ENCODE measurements around the gene KLHL29. TPM values are rescaled to one million over a fixed set of nuclear protein-coding genes. Genes with fewer than 3 reads are reported as not detected.

KLHL29 gene
- total and polyA plus RNA-seq, 9 donors = 3.0 to 6.6 (median 3.9) TPM

DNA sequence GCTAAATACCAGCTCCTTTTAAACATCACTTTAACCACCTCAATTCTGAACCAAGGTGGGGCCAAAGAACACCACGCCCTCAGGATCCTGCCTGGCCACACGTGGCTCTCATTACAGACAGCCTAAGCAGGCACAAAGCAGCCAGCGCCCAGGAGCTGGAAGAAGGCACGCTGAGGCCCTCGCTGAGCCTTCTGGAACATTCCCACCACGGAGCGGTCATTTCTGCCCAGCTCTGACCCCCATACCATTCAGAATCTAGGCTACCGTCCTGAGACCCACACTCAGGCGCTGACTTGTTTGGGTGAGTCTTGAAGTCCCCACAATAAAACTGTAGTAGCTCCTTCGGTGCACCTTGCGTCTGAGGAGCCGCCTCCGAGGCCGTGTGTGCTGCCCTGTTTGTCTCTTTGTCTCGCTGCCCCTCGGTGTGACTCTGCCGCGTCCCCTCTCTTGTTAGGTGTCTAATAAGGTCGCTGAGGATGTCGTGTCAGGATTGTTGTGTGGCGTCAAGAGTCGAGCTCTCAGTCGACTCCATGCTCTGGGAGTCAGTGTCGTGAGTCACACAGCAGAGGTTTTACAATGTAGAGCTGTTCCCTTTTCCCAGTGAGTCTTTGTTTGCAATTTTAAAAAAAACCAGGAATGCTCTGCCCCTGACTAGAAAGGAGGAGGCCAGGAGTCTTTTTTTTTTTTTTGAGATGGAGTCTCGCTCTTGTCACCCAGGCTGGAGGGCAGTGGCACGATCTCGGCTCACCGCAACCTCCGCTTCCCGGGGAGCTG, 242.4 kb downstream of the KLHL29 start:
- intact Hi-C loops (cut with DNase I) = no loop called here
- TF ChIP-seq POLR2A (IDR thresholded peaks at IDR 0.05) (no peak), EP300 (IDR thresholded peaks at IDR 0.05) (no peak)
- TF ChIP-seq, protein P1, sequence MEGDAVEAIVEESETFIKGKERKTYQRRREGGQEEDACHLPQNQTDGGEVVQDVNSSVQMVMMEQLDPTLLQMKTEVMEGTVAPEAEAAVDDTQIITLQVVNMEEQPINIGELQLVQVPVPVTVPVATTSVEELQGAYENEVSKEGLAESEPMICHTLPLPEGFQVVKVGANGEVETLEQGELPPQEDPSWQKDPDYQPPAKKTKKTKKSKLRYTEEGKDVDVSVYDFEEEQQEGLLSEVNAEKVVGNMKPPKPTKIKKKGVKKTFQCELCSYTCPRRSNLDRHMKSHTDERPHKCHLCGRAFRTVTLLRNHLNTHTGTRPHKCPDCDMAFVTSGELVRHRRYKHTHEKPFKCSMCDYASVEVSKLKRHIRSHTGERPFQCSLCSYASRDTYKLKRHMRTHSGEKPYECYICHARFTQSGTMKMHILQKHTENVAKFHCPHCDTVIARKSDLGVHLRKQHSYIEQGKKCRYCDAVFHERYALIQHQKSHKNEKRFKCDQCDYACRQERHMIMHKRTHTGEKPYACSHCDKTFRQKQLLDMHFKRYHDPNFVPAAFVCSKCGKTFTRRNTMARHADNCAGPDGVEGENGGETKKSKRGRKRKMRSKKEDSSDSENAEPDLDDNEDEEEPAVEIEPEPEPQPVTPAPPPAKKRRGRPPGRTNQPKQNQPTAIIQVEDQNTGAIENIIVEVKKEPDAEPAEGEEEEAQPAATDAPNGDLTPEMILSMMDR (IDR thresholded peaks at IDR 0.05) = no peak
- Histone ChIP-seq H3K4me1 (ENCODE audit: insufficient read depth) (no peaks in the 10 kb centered on the region), H3K27ac (no peak overlapping the region), H3K4me3 (no peak overlapping the region), H3K9me3 (no peaks in the 10 kb centered on the region), H3K36me3 (no peaks in the 10 kb centered on the region), H3K27me3 (no peaks in the 10 kb centered on the region)
- no peak for DNase-seq
- 88 to 90% (median 89%) methylated on average over 30 of the region's 30 CpGs for WGBS, 3 donors

GRCh38 chr2:23628926-23629771, 244.2 kb downstream of the KLHL29 start:
- H3K9me3 ChIP-seq = no peaks in the 10 kb centered on the region
- no peaks in the 10 kb centered on the region for H3K4me1 ChIP-seq (ENCODE audit: insufficient read depth)
- no peaks in the 10 kb centered on the region for H3K27me3 ChIP-seq
- no peak for TF ChIP-seq EP300 (IDR thresholded peaks at IDR 0.05)
- no peak for TF ChIP-seq POLR2A (IDR thresholded peaks at IDR 0.05)
- TF ChIP-seq, protein P1 (IDR thresholded peaks at IDR 0.05) = no peak
- no peak overlapping the region for H3K4me3 ChIP-seq
- DNase-seq = no peak
- 86 to 92% (median 87%) methylated on average over 28 of the region's 28 CpGs for WGBS, 3 donors
- intact Hi-C loops (cut with DNase I) = no loop called here
- no peaks in the 10 kb centered on the region for H3K36me3 ChIP-seq
- no peak overlapping the region for H3K27ac ChIP-seq

GRCh38 chr2:23629772-23630480, 244.9 kb downstream of the KLHL29 start:
- intact Hi-C loops (cut with DNase I) = no loop called here
- TF ChIP-seq, protein P1 (IDR thresholded peaks at IDR 0.05) = no peak
- TF ChIP-seq POLR2A (IDR thresholded peaks at IDR 0.05) = no peak
- no peak for TF ChIP-seq EP300 (IDR thresholded peaks at IDR 0.05)
- 84 to 85% (median 85%) methylated on average over 16 of the region's 16 CpGs for WGBS, 3 donors
- Histone ChIP-seq H3K9me3 (no peaks in the 10 kb centered on the region), H3K4me3 (no peak overlapping the region), H3K27ac (no peak overlapping the region), H3K36me3 (no peaks in the 10 kb centered on the region), H3K4me1 (ENCODE audit: insufficient read depth) (no peaks in the 10 kb centered on the region), H3K27me3 (no peaks in the 10 kb centered on the region)
- DNase-seq = no peak

GRCh38 chr2:23630961-23631360, 246.0 kb downstream of the KLHL29 start:
- no peak for DNase-seq
- Histone ChIP-seq H3K27me3 (no peaks in the 10 kb centered on the region), H3K36me3 (no peaks in the 10 kb centered on the region), H3K4me1 (ENCODE audit: insufficient read depth) (no peaks in the 10 kb centered on the region), H3K9me3 (no peaks in the 10 kb centered on the region), H3K27ac (no peak overlapping the region), H3K4me3 (no peak overlapping the region)
- WGBS, 3 donors = 90 to 97% (median 92%) methylated on average over 7 of the region's 7 CpGs
- TF ChIP-seq, protein P1 (IDR thresholded peaks at IDR 0.05) = no peak
- TF ChIP-seq POLR2A (IDR thresholded peaks at IDR 0.05) (no peak), EP300 (IDR thresholded peaks at IDR 0.05) (no peak)
- intact Hi-C loops (cut with DNase I) = no loop called here

All from ovary (tissue), 9 donors.